ENCODE measurements around the gene MRPL37.

GRCh38 chr1:54199765-54200518 lies at the start of gene MRPL37, which contains the start of gene CYB5RL:
- TF ChIP-seq CTCF (IDR thresholded peaks at IDR 0.05), result no peak
- peak; percentile 53 for TF ChIP-seq POLR2A (IDR thresholded peaks at IDR 0.05)

Measured in right lobe of liver (tissue), 4 donors.